Spleen (tissue), 10 donors: ENCODE results near the gene KLHDC8B. TPM values are rescaled to one million over a fixed set of nuclear protein-coding genes. Genes with fewer than 3 reads are reported as not detected.

Experiments
- polyA plus RNA-seq, 3 donors: library from polyadenylated mRNA; stranded (reverse); fragments of 200-250 nt; gene quantifications; one replicate each; pipeline ENCODE4 v1.2.1, GENCODE V29; 2013
- total RNA-seq, 7 donors: library from RNA; depleted of rRNA in 3 of 7; stranded (reverse); fragments of >200 nt in 3 of 7; fragmentation: NEBNext Ultra II Directional in 4 of 7; extraction: Animal tissue kit (Norgen Biotek cat#: 25700) in 4 of 7; gene quantifications; one replicate each; pipeline versions ENCODE4 v1.1.0 to v1.2.1, GENCODE V29; 2016 to 2021
- donor health status: healthy with polysubstance abuse.
- donor health status: DM: no; HTN: no; CAD: no; lungs with moderate emphysema.
- donor health status: DM: no; HTN: no; CAD: no.
- donor health status: Bipolar disorder and iron deficiency.
- donor health status: healthy.
- donor health status: DM: no; HTN: no; CAD: no.
- donor health status: DM: yes; HTN: yes; CAD: no.

Gene KLHDC8B
- total and polyA plus RNA-seq, 10 donors, result 10.5 to 29.2 (median 21.4) TPM

Other genes with a start within 250 kb of the KLHDC8B start
- 10 to 100 TPM; 27.3 to 49.3 (median 32.6) TPM for gene P4HTM, start 181.4 kb upstream of the KLHDC8B start, total RNA-seq
- 10 to 100 TPM; 20.8 to 37.2 (median 25.7) TPM for gene P4HTM, start 181.4 kb upstream of the KLHDC8B start, polyA plus RNA-seq
- gene WDR6, start 164.2 kb upstream of the KLHDC8B start, total RNA-seq, result 100 to 1,000 TPM; 109 to 171 (median 141) TPM
- gene WDR6, start 164.2 kb upstream of the KLHDC8B start, polyA plus RNA-seq, result 100 to 1,000 TPM in 2 of 3 donors, 10 to 100 TPM in 1; 96.9 to 169 (median 161) TPM
- 10 to 100 TPM; 16.4 to 27.5 (median 22.3) TPM for gene DALRD3, start 153.0 kb upstream of the KLHDC8B start, total RNA-seq
- gene DALRD3, start 153.0 kb upstream of the KLHDC8B start, polyA plus RNA-seq, result 10 to 100 TPM; 28.5 to 32.0 (median 30.1) TPM
- 10 to 100 TPM; 63.8 to 98.5 (median 80.1) TPM for gene NDUFAF3, start 149.5 kb upstream of the KLHDC8B start, total RNA-seq
- gene NDUFAF3, start 149.5 kb upstream of the KLHDC8B start, polyA plus RNA-seq, result 10 to 100 TPM; 69.1 to 88.4 (median 77.4) TPM
- 100 to 1,000 TPM in 2 of 7 donors, 10 to 100 TPM in 5; 84.4 to 104 (median 90.8) TPM for gene IMPDH2, start 142.2 kb upstream of the KLHDC8B start, total RNA-seq
- gene IMPDH2, start 142.2 kb upstream of the KLHDC8B start, polyA plus RNA-seq, result 100 to 1,000 TPM in 2 of 3 donors, 10 to 100 TPM in 1; 99.2 to 127 (median 102) TPM
- 100 to 1,000 TPM in 5 of 7 donors, 10 to 100 TPM in 2; 88.2 to 127 (median 105) TPM for gene QRICH1, start 77.5 kb upstream of the KLHDC8B start, total RNA-seq
- gene QRICH1, start 77.5 kb upstream of the KLHDC8B start, polyA plus RNA-seq, result 10 to 100 TPM; 35.9 to 48.4 (median 47.6) TPM
- 100 to 1,000 TPM; 174 to 238 (median 212) TPM for gene QARS1, start 66.8 kb upstream of the KLHDC8B start, total RNA-seq
- 100 to 1,000 TPM; 206 to 329 (median 239) TPM for gene QARS1, start 66.8 kb upstream of the KLHDC8B start, polyA plus RNA-seq
- gene USP19, start 50.8 kb upstream of the KLHDC8B start, total RNA-seq, result 100 to 1,000 TPM in 2 of 7 donors, 10 to 100 TPM in 5; 59.5 to 108 (median 64.8) TPM
- 10 to 100 TPM; 14.1 to 26.7 (median 17.2) TPM for gene USP19, start 50.8 kb upstream of the KLHDC8B start, polyA plus RNA-seq
- gene LAMB2, start 38.5 kb upstream of the KLHDC8B start, total RNA-seq, result 100 to 1,000 TPM; 168 to 331 (median 284) TPM
- 100 to 1,000 TPM in 2 of 3 donors, 10 to 100 TPM in 1; 97.7 to 376 (median 264) TPM for gene LAMB2, start 38.5 kb upstream of the KLHDC8B start, polyA plus RNA-seq
- 10 to 100 TPM; 20.5 to 45.4 (median 28.8) TPM for gene CCDC71, start 5.3 kb upstream of the KLHDC8B start, total RNA-seq
- 10 to 100 TPM in 2 of 3 donors, 1 to 10 TPM in 1; 9.9 to 19.1 (median 16.3) TPM for gene CCDC71, start 5.3 kb upstream of the KLHDC8B start, polyA plus RNA-seq
- 10 to 100 TPM in 3 of 7 donors, 1 to 10 TPM in 4; 7.6 to 15.0 (median 9.3) TPM for gene C3orf62, start 105.6 kb downstream of the KLHDC8B start, total RNA-seq
- gene C3orf62, start 105.6 kb downstream of the KLHDC8B start, polyA plus RNA-seq, result 1 to 10 TPM; 4.1 to 8.1 (median 8.0) TPM
- gene USP4, start 168.5 kb downstream of the KLHDC8B start, total RNA-seq, result 100 to 1,000 TPM in 2 of 7 donors, 10 to 100 TPM in 5; 48.9 to 107 (median 84.5) TPM
- 10 to 100 TPM; 28.1 to 52.2 (median 33.4) TPM for gene USP4, start 168.5 kb downstream of the KLHDC8B start, polyA plus RNA-seq
- 100 to 1,000 TPM; 252 to 415 (median 300) TPM for gene GPX1, start 186.8 kb downstream of the KLHDC8B start, total RNA-seq
- 100 to 1,000 TPM; 360 to 652 (median 488) TPM for gene GPX1, start 186.8 kb downstream of the KLHDC8B start, polyA plus RNA-seq
- gene RHOA, start 240.4 kb downstream of the KLHDC8B start, total RNA-seq, result 100 to 1,000 TPM; 452 to 693 (median 522) TPM
- gene RHOA, start 240.4 kb downstream of the KLHDC8B start, polyA plus RNA-seq, result 100 to 1,000 TPM; 226 to 346 (median 297) TPM
- gene TCTA, start 240.8 kb downstream of the KLHDC8B start, total RNA-seq, result 10 to 100 TPM; 22.1 to 39.4 (median 28.6) TPM
- gene TCTA, start 240.8 kb downstream of the KLHDC8B start, polyA plus RNA-seq, result 10 to 100 TPM; 18.2 to 27.4 (median 25.4) TPM